MM.1S (cell line): ENCODE measurements around the gene C12orf42.

Source experiments
- CTCF ChIP-seq: fragments of 300-600 bp; sonication (generic); IDR thresholded peaks from 2 replicates; pipeline ENCODE4 v1.5.1; 2016; ENCODE audit warnings: antibody characterized with exemption, low read length, mixed read lengths
- EZH2phosphoT487 ChIP-seq: fragments of 300-600 bp; sonication (generic); IDR thresholded peaks from 2 replicates; pipeline ENCODE4 v1.6.1; 2018; ENCODE audit warnings: antibody characterized with exemption, low read length

GRCh38 chr12:103392722-103393121, 103.0 kb downstream of the C12orf42 start:
- TF ChIP-seq CTCF (no peak), EZH2phosphoT487 (no peak)
